Measurements from ENCODE around the gene OSBPL7.

OSBPL7 gene

DNA sequence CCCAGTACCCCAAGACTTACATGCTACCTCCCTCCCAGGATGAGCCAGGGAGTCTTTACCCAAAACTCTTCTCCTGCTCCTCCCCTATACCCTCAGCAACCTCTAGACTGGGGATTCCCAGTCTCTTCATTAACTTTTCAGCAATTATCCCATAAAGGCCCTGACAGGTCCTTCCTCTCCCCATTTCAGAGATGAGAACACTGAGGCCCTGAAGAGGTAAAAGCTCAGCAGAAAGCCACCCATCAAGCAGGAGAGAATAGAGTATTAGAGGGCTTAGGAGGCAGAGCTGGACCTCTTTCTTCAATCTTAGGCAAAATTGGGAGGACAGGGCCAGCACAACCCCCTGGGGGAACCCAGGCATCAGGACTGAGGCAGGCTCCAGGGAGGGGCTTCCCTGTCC is 35.2 kb upstream of the OSBPL7 start:
- Histone ChIP-seq H3K4me3 (replicated peaks; ENCODE audit: low read depth, low read length) (no peak overlapping the region), H3K27me3 (replicated peaks; ENCODE audit: control insufficient read depth, insufficient read depth, low read length) (peaks cover 4% of the 10 kb centered on the region), H3K36me3 (ENCODE audit: control insufficient read depth, insufficient read depth, low read length) (no peaks in the 10 kb centered on the region)
- TF ChIP-seq, protein P1, sequence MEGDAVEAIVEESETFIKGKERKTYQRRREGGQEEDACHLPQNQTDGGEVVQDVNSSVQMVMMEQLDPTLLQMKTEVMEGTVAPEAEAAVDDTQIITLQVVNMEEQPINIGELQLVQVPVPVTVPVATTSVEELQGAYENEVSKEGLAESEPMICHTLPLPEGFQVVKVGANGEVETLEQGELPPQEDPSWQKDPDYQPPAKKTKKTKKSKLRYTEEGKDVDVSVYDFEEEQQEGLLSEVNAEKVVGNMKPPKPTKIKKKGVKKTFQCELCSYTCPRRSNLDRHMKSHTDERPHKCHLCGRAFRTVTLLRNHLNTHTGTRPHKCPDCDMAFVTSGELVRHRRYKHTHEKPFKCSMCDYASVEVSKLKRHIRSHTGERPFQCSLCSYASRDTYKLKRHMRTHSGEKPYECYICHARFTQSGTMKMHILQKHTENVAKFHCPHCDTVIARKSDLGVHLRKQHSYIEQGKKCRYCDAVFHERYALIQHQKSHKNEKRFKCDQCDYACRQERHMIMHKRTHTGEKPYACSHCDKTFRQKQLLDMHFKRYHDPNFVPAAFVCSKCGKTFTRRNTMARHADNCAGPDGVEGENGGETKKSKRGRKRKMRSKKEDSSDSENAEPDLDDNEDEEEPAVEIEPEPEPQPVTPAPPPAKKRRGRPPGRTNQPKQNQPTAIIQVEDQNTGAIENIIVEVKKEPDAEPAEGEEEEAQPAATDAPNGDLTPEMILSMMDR (IDR thresholded peaks at IDR 0.05; ENCODE audit: insufficient read depth, low read length, poor library complexity, severe bottlenecking): no peak
- no peak for DNase-seq (ENCODE audit: extremely low read depth, insufficient read length)

DNA sequence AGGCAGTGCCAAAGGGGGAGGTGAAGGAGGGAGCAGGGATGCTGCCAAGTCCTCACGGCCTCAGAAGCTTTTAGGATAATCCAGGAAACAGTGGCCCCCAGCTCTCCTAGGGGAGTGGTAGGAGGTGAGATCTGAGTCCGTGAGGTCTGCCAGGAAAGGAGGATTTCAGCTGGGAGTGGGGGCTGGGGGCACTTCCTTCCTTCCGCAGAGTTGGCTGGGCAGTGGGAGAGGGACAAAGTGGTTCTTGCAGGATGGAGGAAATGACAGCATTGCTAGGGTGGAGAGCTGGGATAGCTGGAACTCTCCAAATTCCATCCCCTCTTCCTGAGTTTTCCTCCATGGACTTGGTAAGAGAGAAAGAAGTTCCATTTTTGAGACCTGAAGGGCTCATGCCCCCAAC is 34.1 kb upstream of the OSBPL7 start:
- no peaks in the 10 kb centered on the region for H3K36me3 ChIP-seq (ENCODE audit: control insufficient read depth, insufficient read depth, low read length)
- TF ChIP-seq, protein P1 (IDR thresholded peaks at IDR 0.05; ENCODE audit: insufficient read depth, low read length, poor library complexity, severe bottlenecking): no peak
- H3K27me3 ChIP-seq (replicated peaks; ENCODE audit: control insufficient read depth, insufficient read depth, low read length): peaks cover 6% of the 10 kb centered on the region
- no peak for DNase-seq (ENCODE audit: extremely low read depth, insufficient read length)
- no peak overlapping the region for H3K4me3 ChIP-seq (replicated peaks; ENCODE audit: low read depth, low read length)

DNA sequence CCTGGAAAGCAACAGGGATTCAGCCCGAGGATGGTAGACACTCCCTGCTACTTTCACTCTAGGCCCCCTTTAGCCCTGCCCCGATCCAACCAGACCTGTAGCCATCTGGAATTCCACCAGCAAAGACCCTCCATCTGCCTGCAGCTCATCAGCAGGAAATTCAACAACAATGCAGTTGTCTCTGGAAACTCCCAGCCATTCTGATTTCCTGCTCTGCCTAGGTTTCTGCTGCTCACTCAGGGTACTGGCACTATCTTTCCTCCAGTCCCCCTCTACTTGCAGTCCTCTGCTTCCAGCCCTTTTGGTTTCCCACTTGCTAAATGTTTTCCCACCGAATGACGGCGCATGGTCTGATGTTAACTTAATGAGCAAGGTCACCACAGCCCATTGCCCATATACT is 32.0 kb upstream of the OSBPL7 start:
- Histone ChIP-seq H3K36me3 (ENCODE audit: control insufficient read depth, insufficient read depth, low read length) (no peaks in the 10 kb centered on the region), H3K4me3 (replicated peaks; ENCODE audit: low read depth, low read length) (no peak overlapping the region), H3K27me3 (replicated peaks; ENCODE audit: control insufficient read depth, insufficient read depth, low read length) (peaks cover 6% of the 10 kb centered on the region)
- TF ChIP-seq, protein P1 (IDR thresholded peaks at IDR 0.05; ENCODE audit: insufficient read depth, low read length, poor library complexity, severe bottlenecking): no peak
- no peak for DNase-seq (ENCODE audit: extremely low read depth, insufficient read length)

DNA sequence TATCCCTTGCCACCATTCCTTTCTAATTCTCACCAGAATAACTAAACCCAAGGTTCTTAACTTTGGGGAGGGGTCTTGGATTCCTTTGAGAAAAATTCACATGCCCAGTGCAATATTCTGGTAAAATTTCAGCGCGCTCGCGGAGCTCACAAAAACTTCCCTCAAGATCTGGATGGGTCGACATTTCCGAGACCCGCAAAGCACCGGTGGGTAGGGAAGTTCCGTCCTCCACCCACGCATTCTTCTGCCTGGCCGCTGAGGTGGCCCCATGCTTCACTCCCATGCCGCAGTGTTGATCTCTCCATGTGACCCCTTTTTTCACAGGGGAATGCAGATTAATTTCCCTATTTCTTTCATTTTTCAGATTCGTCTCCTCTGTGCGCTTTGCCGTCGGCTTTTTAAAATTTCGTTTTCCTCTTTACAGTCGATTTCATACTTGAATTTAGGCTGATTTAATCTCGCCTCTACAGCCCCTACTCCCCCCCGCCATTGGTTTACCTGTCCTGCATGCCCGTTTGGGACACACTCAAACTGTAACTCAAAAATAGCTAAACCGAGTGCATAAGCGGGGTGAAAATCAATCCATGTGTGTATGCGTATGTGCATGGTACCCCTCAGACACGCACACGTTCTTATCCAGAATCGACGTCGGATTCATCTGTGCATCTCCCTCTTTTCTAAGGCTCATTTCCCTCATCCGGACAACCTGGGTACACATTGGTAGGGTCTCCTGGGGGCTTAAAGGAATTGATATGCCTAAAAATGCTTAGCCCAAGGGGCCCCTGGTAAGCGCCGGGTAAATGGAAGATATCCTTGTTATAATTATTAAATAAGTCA is 30.7 kb upstream of the OSBPL7 start:
- Histone ChIP-seq H3K4me3 (replicated peaks; ENCODE audit: low read depth, low read length) (no peak overlapping the region), H3K27me3 (replicated peaks; ENCODE audit: control insufficient read depth, insufficient read depth, low read length) (peaks cover 8% of the 10 kb centered on the region), H3K36me3 (ENCODE audit: control insufficient read depth, insufficient read depth, low read length) (no peaks in the 10 kb centered on the region)
- no peak for DNase-seq (ENCODE audit: extremely low read depth, insufficient read length)
- TF ChIP-seq, protein P1 (IDR thresholded peaks at IDR 0.05; ENCODE audit: insufficient read depth, low read length, poor library complexity, severe bottlenecking): no peak

DNA sequence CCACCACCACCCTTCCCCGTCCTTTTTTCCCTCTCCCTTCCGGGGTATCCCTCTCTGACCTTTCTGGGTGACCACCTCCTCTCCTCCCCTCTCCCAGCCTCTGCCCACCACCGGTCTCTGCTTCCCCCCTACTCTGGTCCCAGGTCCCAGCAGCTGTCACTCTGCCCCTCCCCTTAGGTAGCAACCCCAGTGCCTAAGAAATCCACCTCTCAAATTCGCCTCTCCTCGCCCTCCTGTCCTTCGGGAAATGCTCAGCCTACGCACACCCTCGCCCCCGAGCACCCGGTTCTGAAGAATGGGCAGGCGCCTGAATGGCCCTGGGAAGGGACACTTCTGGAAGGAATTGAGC is 30.1 kb upstream of the OSBPL7 start:
- Histone ChIP-seq H3K36me3 (ENCODE audit: control insufficient read depth, insufficient read depth, low read length) (no peaks in the 10 kb centered on the region), H3K27me3 (replicated peaks; ENCODE audit: control insufficient read depth, insufficient read depth, low read length) (peaks cover 8% of the 10 kb centered on the region), H3K4me3 (replicated peaks; ENCODE audit: low read depth, low read length) (no peak overlapping the region)
- no peak for DNase-seq (ENCODE audit: extremely low read depth, insufficient read length)
- TF ChIP-seq, protein P1 (IDR thresholded peaks at IDR 0.05; ENCODE audit: insufficient read depth, low read length, poor library complexity, severe bottlenecking): no peak

Measured in GM06990 (cell line).